ENCODE measurements around the gene TNFAIP8. TPM values are rescaled to one million over a fixed set of nuclear protein-coding genes. Genes with fewer than 3 reads are reported as not detected.
A peak's percentile ranks its signal among the peaks of the same experiment; 100 is the strongest.

Gene TNFAIP8
- total and polyA plus RNA-seq, 2 donors (not counting 1 experiment from before 2014, with no cell fraction given) = 67.3 to 109 TPM

GRCh38 chr5:119315516-119315949 is 40.3 kb upstream of the TNFAIP8 start:
- peak overlapping the region; percentile 61 for H2AFZ ChIP-seq (ENCODE audit: insufficient read depth, low read depth, low read length, poor library complexity, severe bottlenecking)
- peak overlapping the region; percentile 66 for H3K4me3 Mint-ChIP-seq
- ATAC-seq (ENCODE audit: low read depth) = peak; percentile 81
- peak overlapping the region in 1 of 5 experiments; percentile 39 for H3K4me3 ChIP-seq (ENCODE audit: control extremely low read depth in 1 of 5, extremely low read depth in 1 of 5, insufficient read depth in 1 of 5, low read depth in 2 of 5, low read length in 4 of 5)
- no peaks in the 10 kb centered on the region for H3K36me3 ChIP-seq (replicated peaks in 1 of 2; ENCODE audit: control extremely low read depth in 1 of 2, control insufficient read depth in 1 of 2, extremely low read depth in 1 of 2, insufficient read depth in 2 of 2, low read length in 1 of 2)
- WGBS (ENCODE audit: insufficient coverage) = 0% methylated on average over 2 of the region's 2 CpGs
- no peaks in the 10 kb centered on the region for H3K27me3 Mint-ChIP-seq
- H3K27me3 ChIP-seq (replicated peaks in 1 of 4; ENCODE audit: control extremely low read depth in 1 of 4, control insufficient read depth in 3 of 4, insufficient read depth in 4 of 4, low read length in 3 of 4) = no peaks in the 10 kb centered on the region
- no peaks in the 10 kb centered on the region for H3K9me3 ChIP-seq (ENCODE audit: control extremely low read depth in 1 of 3, control insufficient read depth in 2 of 3, insufficient read depth in 1 of 3, low read length in 2 of 3)
- H3K4me1 Mint-ChIP-seq = peaks cover 89% of the 10 kb centered on the region
- no peaks in the 10 kb centered on the region for H3K9me3 Mint-ChIP-seq (ENCODE audit: insufficient read depth)
- H3K9ac ChIP-seq (ENCODE audit: low read length) = peak overlapping the region; percentile 11
- peaks cover 95% of the 10 kb centered on the region in 2 donors for H3K4me1 ChIP-seq (ENCODE audit: control insufficient read depth in 2 of 2, insufficient read depth in 2 of 2, low read length in 2 of 2)
- ChIA-PET POLR2A (interaction anchor here (0.7 to 1.7 kb wide), 9 partner anchors 12 to 47 kb away, joined by 3 to 7 read pairs (median 3); no protein-coding TSS in a partner anchor), CTCF (interaction anchor here (0.7 to 11.6 kb wide), 52 partner anchors 9 to 1229 kb away, joined by 3 to 195 read pairs (median 5); partner anchors contain the start of genes DTWD2 and TNFAIP8)
- peak overlapping the region; percentile 57 to 65 for H3K27ac ChIP-seq (ENCODE audit: low read length in 2 of 2)
- TF ChIP-seq, protein P1, sequence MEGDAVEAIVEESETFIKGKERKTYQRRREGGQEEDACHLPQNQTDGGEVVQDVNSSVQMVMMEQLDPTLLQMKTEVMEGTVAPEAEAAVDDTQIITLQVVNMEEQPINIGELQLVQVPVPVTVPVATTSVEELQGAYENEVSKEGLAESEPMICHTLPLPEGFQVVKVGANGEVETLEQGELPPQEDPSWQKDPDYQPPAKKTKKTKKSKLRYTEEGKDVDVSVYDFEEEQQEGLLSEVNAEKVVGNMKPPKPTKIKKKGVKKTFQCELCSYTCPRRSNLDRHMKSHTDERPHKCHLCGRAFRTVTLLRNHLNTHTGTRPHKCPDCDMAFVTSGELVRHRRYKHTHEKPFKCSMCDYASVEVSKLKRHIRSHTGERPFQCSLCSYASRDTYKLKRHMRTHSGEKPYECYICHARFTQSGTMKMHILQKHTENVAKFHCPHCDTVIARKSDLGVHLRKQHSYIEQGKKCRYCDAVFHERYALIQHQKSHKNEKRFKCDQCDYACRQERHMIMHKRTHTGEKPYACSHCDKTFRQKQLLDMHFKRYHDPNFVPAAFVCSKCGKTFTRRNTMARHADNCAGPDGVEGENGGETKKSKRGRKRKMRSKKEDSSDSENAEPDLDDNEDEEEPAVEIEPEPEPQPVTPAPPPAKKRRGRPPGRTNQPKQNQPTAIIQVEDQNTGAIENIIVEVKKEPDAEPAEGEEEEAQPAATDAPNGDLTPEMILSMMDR (IDR thresholded peaks at IDR 0.05) = peak; percentile 68
- no peak for TF ChIP-seq EZH2 (IDR thresholded peaks at IDR 0.05; ENCODE audit: borderline replicate concordance, insufficient read depth, low read depth, low read length, poor library complexity, severe bottlenecking)
- peak; percentile 82 for DNase-seq
- intact Hi-C loops (cut with micrococcal nuclease) = loop anchor here (1.0 to 5.0 kb wide), 6 partner anchors 9 to 328 kb away; partner anchors contain the start of gene DTWD2
- H3K27ac Mint-ChIP-seq = peak overlapping the region; percentile 90
- peak overlapping the region; percentile 70 for H3K4me2 ChIP-seq (replicated peaks; ENCODE audit: low read depth, low read length, poor library complexity, severe bottlenecking)
- peaks cover 99% of the 10 kb centered on the region for H3K79me2 ChIP-seq (ENCODE audit: control insufficient read depth, insufficient read depth, low read length)
- no peaks in the 10 kb centered on the region for H4K20me1 ChIP-seq (ENCODE audit: control insufficient read depth, insufficient read depth, low read length, poor library complexity, severe bottlenecking)

DNA sequence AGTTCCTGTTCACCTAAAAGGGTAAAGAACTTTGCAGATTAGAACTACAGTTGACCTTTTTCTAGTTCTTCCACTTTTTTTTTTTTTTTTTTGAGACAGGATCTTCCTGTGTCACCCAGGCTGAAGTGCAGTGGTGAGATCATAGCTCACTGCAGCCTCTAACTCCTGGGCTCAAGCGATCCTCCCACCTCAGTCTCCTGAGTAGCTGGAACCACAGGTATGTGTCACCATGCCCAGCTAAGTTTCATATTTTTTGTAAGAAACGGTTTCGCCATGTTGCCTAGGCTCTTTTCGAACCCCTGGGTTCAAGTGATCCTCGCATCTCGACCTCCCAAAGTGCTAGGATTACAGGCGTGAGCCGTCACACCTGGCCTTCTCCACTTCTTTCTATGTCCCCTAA is 39.7 kb upstream of the TNFAIP8 start:
- Histone ChIP-seq H3K27me3 (replicated peaks in 1 of 4; ENCODE audit: control extremely low read depth in 1 of 4, control insufficient read depth in 3 of 4, insufficient read depth in 4 of 4, low read length in 3 of 4) (no peaks in the 10 kb centered on the region), H3K4me1 (ENCODE audit: control insufficient read depth in 2 of 2, insufficient read depth in 2 of 2, low read length in 2 of 2) (peaks cover 92 to 95% of the 10 kb centered on the region in 2 donors), H3K4me2 (replicated peaks; ENCODE audit: low read depth, low read length, poor library complexity, severe bottlenecking) (peak overlapping the region; percentile 70), H3K36me3 (replicated peaks in 1 of 2; ENCODE audit: control extremely low read depth in 1 of 2, control insufficient read depth in 1 of 2, extremely low read depth in 1 of 2, insufficient read depth in 2 of 2, low read length in 1 of 2) (no peaks in the 10 kb centered on the region), H3K9me3 (ENCODE audit: control extremely low read depth in 1 of 3, control insufficient read depth in 2 of 3, insufficient read depth in 1 of 3, low read length in 2 of 3) (no peaks in the 10 kb centered on the region), H3K27ac (ENCODE audit: low read length in 2 of 2) (peak overlapping the region; percentile 57 to 65), H4K20me1 (ENCODE audit: control insufficient read depth, insufficient read depth, low read length, poor library complexity, severe bottlenecking) (no peaks in the 10 kb centered on the region), H2AFZ (ENCODE audit: insufficient read depth, low read depth, low read length, poor library complexity, severe bottlenecking) (no peak overlapping the region), H3K79me2 (ENCODE audit: control insufficient read depth, insufficient read depth, low read length) (peaks cover 99% of the 10 kb centered on the region), H3K9ac (ENCODE audit: low read length) (no peak overlapping the region), H3K4me3 (ENCODE audit: control extremely low read depth in 1 of 5, extremely low read depth in 1 of 5, insufficient read depth in 1 of 5, low read depth in 2 of 5, low read length in 4 of 5) (peak overlapping the region in 1 of 5 experiments; percentile 12)
- POLR2A ChIA-PET = interaction anchor here (0.7 to 1.7 kb wide), 6 partner anchors 13 to 48 kb away, joined by 3 to 6 read pairs (median 3); no protein-coding TSS in a partner anchor
- Mint-ChIP-seq H3K9me3 (ENCODE audit: insufficient read depth) (no peaks in the 10 kb centered on the region), H3K27me3 (no peaks in the 10 kb centered on the region), H3K4me1 (peaks cover 89% of the 10 kb centered on the region), H3K27ac (peak overlapping the region; percentile 90), H3K4me3 (peak overlapping the region; percentile 35)
- TF ChIP-seq, protein P1 (IDR thresholded peaks at IDR 0.05) = no peak
- no peak for TF ChIP-seq EZH2 (IDR thresholded peaks at IDR 0.05; ENCODE audit: borderline replicate concordance, insufficient read depth, low read depth, low read length, poor library complexity, severe bottlenecking)
- intact Hi-C loops (cut with micrococcal nuclease) = loop anchor here (5.0 kb wide), 1 partner anchor 329 kb away; the partner anchor contains the start of gene DTWD2
- peak; percentile 1 for ATAC-seq (ENCODE audit: low read depth)
- no peak for DNase-seq
- CTCF ChIA-PET = interaction anchor here (0.7 to 11.6 kb wide), 46 partner anchors 9 to 1229 kb away, joined by 3 to 195 read pairs (median 5); partner anchors contain the start of genes DTWD2 and TNFAIP8
- 95% methylated on average over 5 of the region's 8 CpGs for WGBS (ENCODE audit: insufficient coverage)
